HG03558 (cell line): ENCODE measurements around the gene SMC4.
"Not testable (repeated sequence)": the region's sequence is repeated elsewhere in the genome, so short reads cannot be mapped to it uniquely, and the experiment has no call there.

Source experiments
- ATAC-seq: cut with Tn5 transposase; IDR thresholded peaks from one replicate; pipeline ENCODE4 v1.9.1; 2021; ENCODE audit warnings: moderate number of reproducible peaks; ENCODE audit not compliant: unreplicated experiment; ENCODE audit errors: extremely low read depth

SMC4 gene

GRCh38 chr3:160399125-160400029, at the start of gene SMC4, which contains the start of gene IFT80:
SMC4 (plus strand) TSS chr3:160399650; CDS start chr3:160400827, 1,177 bp downstream.
IFT80 (minus strand) TSS chr3:160399225; CDS start chr3:160384600, 14,625 bp downstream.
- peak; percentile 93 for ATAC-seq

GRCh38 chr3:160355826-160356225, 43.6 kb upstream of the SMC4 start:
- ATAC-seq = no peak

- not testable (repeated sequence) for ATAC-seq
These were observed 36.6 kb upstream of the SMC4 start for GRCh38 chr3:160362896-160363295.

- ATAC-seq = no peak
These were observed 33.5 kb upstream of the SMC4 start for GRCh38 chr3:160365869-160366522.

GRCh38 chr3:160368804-160369203, 30.6 kb upstream of the SMC4 start:
- no peak for ATAC-seq

- no peak for ATAC-seq
These were observed 29.7 kb upstream of the SMC4 start for GRCh38 chr3:160369784-160370183.

GRCh38 chr3:160370987-160371857, 28.2 kb upstream of the SMC4 start:
- ATAC-seq = no peak

GRCh38 chr3:160372780-160373179, 26.7 kb upstream of the SMC4 start:
- no peak for ATAC-seq

GRCh38 chr3:160373655-160374054, 25.8 kb upstream of the SMC4 start:
- no peak for ATAC-seq

- no peak for ATAC-seq
These were observed 25.0 kb upstream of the SMC4 start for GRCh38 chr3:160374472-160374871.

GRCh38 chr3:160374925-160375324, 24.5 kb upstream of the SMC4 start:
- ATAC-seq = no peak

- ATAC-seq = no peak
These were observed 22.8 kb upstream of the SMC4 start for GRCh38 chr3:160376681-160377080.

- no peak for ATAC-seq
These were observed 20.9 kb upstream of the SMC4 start for GRCh38 chr3:160378331-160379109.

GRCh38 chr3:160379628-160380214, 19.7 kb upstream of the SMC4 start:
- no peak for ATAC-seq

GRCh38 chr3:160381470-160381869, 18.0 kb upstream of the SMC4 start:
- ATAC-seq = no peak

- no peak for ATAC-seq
These were observed 14.7 kb upstream of the SMC4 start for GRCh38 chr3:160384639-160385318.

- ATAC-seq = no peak
These were observed 8.8 kb upstream of the SMC4 start for GRCh38 chr3:160390565-160391138.

- no peak for ATAC-seq
These were observed 6.7 kb upstream of the SMC4 start for GRCh38 chr3:160392798-160393197.
